ENCODE data around the gene ANKRD12. TPM values are rescaled to one million over a fixed set of nuclear protein-coding genes. Genes with fewer than 3 reads are reported as not detected.

ANKRD12 gene
- total RNA-seq, 2 experiments from 2014 or later, result 65.9 to 66.5 TPM

DNA sequence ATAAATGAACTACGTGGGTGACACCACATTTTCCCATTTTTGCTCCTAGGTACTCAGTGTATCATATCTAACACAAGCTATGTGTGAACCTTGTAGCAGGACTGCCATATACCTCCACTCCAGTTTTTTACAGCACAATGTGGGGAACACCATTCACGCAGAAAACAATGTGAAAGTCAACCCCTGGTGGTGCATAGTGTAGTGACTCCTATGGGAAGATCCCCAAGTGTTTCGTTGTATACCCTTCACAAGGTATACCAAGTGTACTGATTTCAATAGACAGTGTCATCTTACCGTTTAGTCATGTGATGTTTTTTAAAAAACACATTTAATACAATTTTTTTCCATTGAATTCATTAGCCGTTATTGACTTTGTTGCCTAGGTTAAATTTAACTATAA, 68.1 kb downstream of the ANKRD12 start:
- ChIA-PET POLR2A (interaction anchor here (0.5 to 1.5 kb wide), 5 partner anchors 9 to 374 kb away, joined by 3 to 5 read pairs (median 3); no protein-coding TSS in a partner anchor), CTCF (ENCODE audit: unreplicated experiment) (no interaction called here)
- no peak overlapping the region for H2AFZ ChIP-seq (ENCODE audit: low read length)
- no peaks in the 10 kb centered on the region for H3K79me2 ChIP-seq (ENCODE audit: insufficient read depth, low read depth, low read length)
- no peaks in the 10 kb centered on the region for H3K9me3 ChIP-seq (ENCODE audit: low read length)
- H3K4me1 ChIP-seq (ENCODE audit: insufficient read depth, low read length, poor library complexity, severe bottlenecking), result no peaks in the 10 kb centered on the region
- H3K4me2 ChIP-seq (ENCODE audit: low read length), result no peak overlapping the region
- BruUV-seq (replicated peaks), result no TSS peak
- H3K27ac ChIP-seq (ENCODE audit: low read depth, low read length, poor library complexity, severe bottlenecking), result no peak overlapping the region
- H3K4me3 ChIP-seq (ENCODE audit: low read depth, low read length, poor library complexity, severe bottlenecking), result no peak overlapping the region
- peaks cover 49% of the 10 kb centered on the region for H3K36me3 ChIP-seq (ENCODE audit: insufficient read depth, low read length)
- H4K20me1 ChIP-seq (ENCODE audit: insufficient read depth, low read length), result no peaks in the 10 kb centered on the region
- intact Hi-C loops (cut with micrococcal nuclease; ENCODE audit: unreplicated experiment), result no loop called here
- TF ChIP-seq CTCF (conservative IDR thresholded peaks at IDR 0.05; ENCODE audit: low read length), result no peak
- no peak for TF ChIP-seq EZH2phosphoT487 (IDR thresholded peaks at IDR 0.05; ENCODE audit: borderline replicate concordance, low read depth, low read length)
- H3K9me2 ChIP-seq (ENCODE audit: insufficient read depth, low read length), result no peaks in the 10 kb centered on the region
- no peak for DNase-seq (ENCODE audit: low spot score)

DNA sequence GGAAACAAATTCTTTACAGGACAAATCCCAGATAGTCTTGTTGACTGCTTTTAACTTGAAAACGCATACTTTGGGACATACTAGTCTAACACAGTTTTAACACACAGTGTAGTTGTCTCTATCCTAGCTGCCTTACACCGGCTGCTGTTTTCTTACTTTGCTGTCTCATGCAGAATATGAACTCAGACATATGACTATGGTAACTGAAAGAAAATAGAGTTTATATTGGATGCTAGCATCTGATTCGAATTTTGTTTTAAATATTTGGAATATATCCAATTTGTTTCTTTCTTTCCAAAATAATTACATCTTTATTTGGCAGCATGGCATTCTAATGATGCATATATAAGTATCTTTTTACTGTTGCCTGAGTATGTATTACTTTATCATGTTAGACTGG, 69.8 kb downstream of the ANKRD12 start:
- DNase-seq (ENCODE audit: low spot score), result no peak
- H3K36me3 ChIP-seq (ENCODE audit: insufficient read depth, low read length), result peaks cover 66% of the 10 kb centered on the region
- no peak overlapping the region for H3K27ac ChIP-seq (ENCODE audit: low read depth, low read length, poor library complexity, severe bottlenecking)
- H2AFZ ChIP-seq (ENCODE audit: low read length), result no peak overlapping the region
- H3K4me3 ChIP-seq (ENCODE audit: low read depth, low read length, poor library complexity, severe bottlenecking), result no peak overlapping the region
- H3K9me3 ChIP-seq (ENCODE audit: low read length), result no peaks in the 10 kb centered on the region
- intact Hi-C loops (cut with micrococcal nuclease; ENCODE audit: unreplicated experiment), result no loop called here
- no peaks in the 10 kb centered on the region for H3K9me2 ChIP-seq (ENCODE audit: insufficient read depth, low read length)
- H3K79me2 ChIP-seq (ENCODE audit: insufficient read depth, low read depth, low read length), result no peaks in the 10 kb centered on the region
- H4K20me1 ChIP-seq (ENCODE audit: insufficient read depth, low read length), result no peaks in the 10 kb centered on the region
- ChIA-PET POLR2A (interaction anchor here (1.0 kb wide), 1 partner anchor 12 kb away, joined by 3 read pairs; no protein-coding TSS in a partner anchor), CTCF (ENCODE audit: unreplicated experiment) (no interaction called here)
- BruUV-seq (replicated peaks), result no TSS peak
- TF ChIP-seq EZH2phosphoT487 (IDR thresholded peaks at IDR 0.05; ENCODE audit: borderline replicate concordance, low read depth, low read length) (no peak), CTCF (conservative IDR thresholded peaks at IDR 0.05; ENCODE audit: low read length) (no peak)
- no peak overlapping the region for H3K4me2 ChIP-seq (ENCODE audit: low read length)
- H3K4me1 ChIP-seq (ENCODE audit: insufficient read depth, low read length, poor library complexity, severe bottlenecking), result no peaks in the 10 kb centered on the region

DNA sequence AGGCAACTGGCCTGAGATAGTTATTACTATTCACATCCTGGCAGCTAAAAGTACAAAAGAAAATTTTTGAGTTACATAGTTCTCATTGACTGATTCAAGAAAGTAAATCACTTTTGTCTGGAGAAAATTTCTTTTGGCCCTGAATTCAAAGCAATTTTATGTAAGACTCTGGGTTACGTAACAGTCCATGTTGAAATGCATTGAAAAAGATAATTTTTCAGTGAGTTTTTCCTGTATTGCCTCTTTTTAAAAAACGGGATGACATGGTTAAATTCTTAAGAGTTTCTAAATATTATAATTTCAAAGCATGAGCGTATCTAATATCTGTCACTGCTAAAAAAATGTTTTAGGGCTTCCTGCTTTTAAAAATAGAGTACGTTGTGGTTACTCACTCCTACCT, 72.7 kb downstream of the ANKRD12 start:
- intact Hi-C loops (cut with micrococcal nuclease; ENCODE audit: unreplicated experiment), result no loop called here
- H3K9me3 ChIP-seq (ENCODE audit: low read length), result no peaks in the 10 kb centered on the region
- no peaks in the 10 kb centered on the region for H4K20me1 ChIP-seq (ENCODE audit: insufficient read depth, low read length)
- no peak overlapping the region for H3K4me2 ChIP-seq (ENCODE audit: low read length)
- no peak overlapping the region for H3K4me3 ChIP-seq (ENCODE audit: low read depth, low read length, poor library complexity, severe bottlenecking)
- ChIA-PET POLR2A (interaction anchor here (0.6 to 1.0 kb wide), 2 partner anchors 12 to 133 kb away, joined by 3 to 4 read pairs; no protein-coding TSS in a partner anchor), CTCF (ENCODE audit: unreplicated experiment) (no interaction called here)
- no peaks in the 10 kb centered on the region for H3K4me1 ChIP-seq (ENCODE audit: insufficient read depth, low read length, poor library complexity, severe bottlenecking)
- DNase-seq (ENCODE audit: low spot score), result no peak
- TF ChIP-seq EZH2phosphoT487 (IDR thresholded peaks at IDR 0.05; ENCODE audit: borderline replicate concordance, low read depth, low read length) (no peak), CTCF (conservative IDR thresholded peaks at IDR 0.05; ENCODE audit: low read length) (no peak)
- no peak overlapping the region for H2AFZ ChIP-seq (ENCODE audit: low read length)
- no peak overlapping the region for H3K27ac ChIP-seq (ENCODE audit: low read depth, low read length, poor library complexity, severe bottlenecking)
- no TSS peak for BruUV-seq (replicated peaks)
- H3K79me2 ChIP-seq (ENCODE audit: insufficient read depth, low read depth, low read length), result no peaks in the 10 kb centered on the region
- H3K9me2 ChIP-seq (ENCODE audit: insufficient read depth, low read length), result no peaks in the 10 kb centered on the region
- peaks cover 80% of the 10 kb centered on the region for H3K36me3 ChIP-seq (ENCODE audit: insufficient read depth, low read length)
